Activated CD8-positive, alpha-beta memory T cell treated with anti-CD3 and anti-CD28 coated beads for 4 hours (primary cell): Measurements from ENCODE around the gene FAM219A.
"Not testable (repeated sequence)": the region's sequence is repeated elsewhere in the genome, so short reads cannot be mapped to it uniquely, and the experiment has no call there.

Source experiments
- DNase-seq, 2 donors: peaks; one replicate each; pipeline ENCODE4 v3.0.0-alpha.2; 2020; ENCODE audit warnings: low read depth in 2 of 2

FAM219A gene

DNA sequence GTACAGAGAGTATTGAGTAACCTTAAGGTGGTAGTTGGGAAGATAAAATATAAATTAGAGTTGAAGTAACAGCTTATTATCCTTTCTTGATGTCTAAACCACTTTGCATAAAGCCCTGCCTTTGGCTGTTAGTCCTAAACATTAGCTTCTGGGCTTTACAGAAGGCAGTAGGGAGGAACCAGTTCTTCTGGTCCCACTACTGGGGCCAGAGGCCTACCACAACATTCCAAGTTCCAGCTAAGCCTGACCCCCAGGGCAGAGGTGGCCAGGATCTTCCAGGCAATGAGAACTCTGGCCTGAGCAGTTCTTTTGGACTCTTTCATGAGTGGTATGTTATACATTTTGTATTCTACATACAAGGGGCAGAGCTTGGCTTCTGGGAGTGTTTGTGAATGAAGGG is 26.3 kb upstream of the FAM219A start:
- DNase-seq, result no peak

DNA sequence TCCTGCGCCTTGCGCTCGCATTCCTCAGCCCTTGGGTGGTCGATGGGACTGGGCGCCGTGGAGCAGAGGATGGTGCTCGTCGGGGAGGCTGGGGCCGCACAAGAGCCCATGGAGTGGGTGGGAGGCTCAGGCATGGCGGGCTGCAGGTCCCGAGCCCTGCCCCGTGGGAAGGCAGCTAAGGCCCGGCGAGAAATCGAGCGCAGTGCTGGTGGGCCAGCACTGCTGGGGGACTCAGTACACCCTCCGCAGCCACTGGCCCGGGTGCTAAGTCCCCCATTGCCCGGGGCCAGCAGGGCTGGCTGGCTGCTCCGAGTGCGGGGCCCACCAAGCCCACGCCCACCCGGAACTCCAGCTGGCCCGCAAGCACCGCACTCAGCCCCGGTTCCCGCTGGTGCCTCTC is 24.4 kb upstream of the FAM219A start:
- DNase-seq, result not testable (repeated sequence)

DNA sequence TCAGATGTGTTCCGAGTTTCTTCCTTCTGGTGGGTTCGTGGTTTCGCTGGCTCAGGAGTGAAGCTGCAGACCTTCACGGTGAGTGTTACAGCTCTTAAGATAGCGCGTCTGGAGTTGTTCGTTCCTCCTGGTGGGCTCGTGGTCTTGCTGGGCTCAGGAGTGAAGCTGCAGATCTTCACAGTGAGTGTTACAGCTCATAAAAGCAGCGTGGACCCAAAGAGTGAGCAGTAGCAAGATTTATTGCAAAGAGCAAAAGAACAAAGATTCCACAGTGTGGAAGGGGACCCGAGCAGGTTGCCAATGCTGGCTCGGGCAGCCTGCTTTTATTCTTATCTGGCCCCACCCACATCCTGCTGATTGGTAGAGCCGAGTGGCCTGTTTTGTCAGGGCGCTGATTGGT is 23.2 kb upstream of the FAM219A start:
- not testable (repeated sequence) for DNase-seq

DNA sequence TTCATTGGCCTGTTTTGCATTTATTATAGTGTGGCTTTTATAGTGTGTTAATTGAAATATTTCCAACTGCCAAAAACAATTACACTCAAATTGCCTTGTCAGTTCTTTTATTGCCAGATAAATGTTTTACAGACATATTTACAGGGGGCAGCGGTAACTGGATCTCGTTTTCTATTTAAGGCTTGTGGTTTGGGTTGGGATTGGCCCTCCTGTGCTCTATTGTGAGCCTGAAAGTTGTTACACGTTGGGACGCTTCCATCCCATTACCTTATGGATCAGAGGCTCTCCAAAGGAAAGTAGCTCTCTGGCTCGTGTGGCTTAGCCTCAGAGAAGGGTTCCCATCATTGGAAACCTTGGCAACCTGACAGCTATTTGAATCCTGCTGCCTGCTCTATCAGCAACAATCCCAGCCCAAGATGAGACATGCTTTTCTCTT is 21.1 kb upstream of the FAM219A start:
- DNase-seq, result no peak

DNA sequence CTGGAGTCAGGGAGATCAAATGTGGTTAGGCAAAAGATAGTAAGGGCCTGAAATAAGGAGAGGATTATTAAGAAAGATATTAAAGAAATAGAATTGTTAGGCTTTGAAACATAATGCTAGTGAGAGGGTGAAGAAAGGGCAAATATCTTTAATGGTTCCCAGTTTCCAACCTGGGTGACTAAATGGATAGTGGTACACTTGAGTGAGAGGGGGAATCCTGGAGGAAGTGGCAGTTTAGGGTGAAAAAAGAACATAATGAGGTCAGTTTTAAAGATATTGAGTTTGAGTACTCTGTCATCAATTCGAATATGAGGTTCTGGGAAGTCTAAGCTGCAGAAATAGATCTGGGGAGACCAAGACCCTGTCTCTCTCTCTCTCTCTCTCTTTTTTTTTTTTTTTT is 19.2 kb upstream of the FAM219A start:
- DNase-seq, result no peak

DNA sequence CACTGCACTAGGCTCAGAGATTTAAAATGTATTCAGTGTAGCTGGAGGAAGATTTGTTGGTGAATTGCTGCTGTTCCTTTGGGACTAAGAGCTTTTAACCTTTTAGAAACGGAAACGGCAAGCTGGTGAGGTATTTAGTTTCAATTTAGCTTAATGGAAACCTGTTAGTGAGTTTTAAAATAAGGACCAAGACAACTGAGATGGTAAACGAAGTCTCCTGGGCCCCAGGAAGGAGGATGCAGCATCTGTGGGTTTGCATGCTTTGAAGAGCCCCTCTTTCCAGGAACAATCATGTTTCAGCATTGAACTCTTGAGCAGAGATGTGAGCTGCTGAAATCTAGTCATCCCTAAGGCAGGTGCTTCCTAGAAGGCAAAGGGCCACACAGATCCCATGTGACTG is 16.7 kb upstream of the FAM219A start:
- DNase-seq, result no peak

DNA sequence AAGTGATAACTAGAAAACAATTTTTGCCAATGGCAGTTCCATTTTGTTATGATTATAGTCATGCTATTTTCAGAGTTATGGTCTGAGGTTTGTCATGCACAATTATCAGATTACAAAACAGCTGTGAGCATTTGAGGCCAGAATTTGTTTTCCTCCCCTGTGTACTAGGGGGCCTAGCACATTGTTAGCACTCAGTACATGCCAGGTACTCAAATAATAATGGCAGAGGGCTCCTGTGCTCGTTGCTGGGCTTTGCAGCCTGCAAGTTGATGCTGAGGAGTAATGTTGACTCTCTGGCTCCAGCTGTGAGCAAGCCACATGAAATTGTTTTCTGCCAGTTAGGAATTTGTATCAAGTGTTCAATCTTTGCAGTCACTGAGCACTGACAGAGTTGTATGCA is 7.1 kb upstream of the FAM219A start:
- no peak for DNase-seq

DNA sequence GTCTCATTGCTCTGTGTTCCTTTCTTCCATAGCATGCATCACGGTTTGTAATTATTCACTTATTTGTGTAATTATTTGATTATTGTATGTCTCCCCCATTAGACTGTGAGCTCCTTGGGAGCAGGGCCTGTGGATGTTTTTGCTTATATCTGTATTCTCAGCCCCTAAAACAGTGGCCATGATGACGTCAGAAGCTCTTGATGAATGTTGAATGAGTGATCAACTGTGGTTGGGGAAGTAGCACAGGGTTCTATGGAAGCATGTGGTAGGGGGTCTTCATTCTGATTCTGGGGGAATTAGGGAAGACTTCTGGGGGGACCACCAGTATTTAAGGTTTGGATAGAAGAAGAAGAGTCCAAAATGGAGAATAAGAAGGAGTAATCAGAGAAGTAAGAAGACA is 6.2 kb upstream of the FAM219A start:
- no peak for DNase-seq

DNA sequence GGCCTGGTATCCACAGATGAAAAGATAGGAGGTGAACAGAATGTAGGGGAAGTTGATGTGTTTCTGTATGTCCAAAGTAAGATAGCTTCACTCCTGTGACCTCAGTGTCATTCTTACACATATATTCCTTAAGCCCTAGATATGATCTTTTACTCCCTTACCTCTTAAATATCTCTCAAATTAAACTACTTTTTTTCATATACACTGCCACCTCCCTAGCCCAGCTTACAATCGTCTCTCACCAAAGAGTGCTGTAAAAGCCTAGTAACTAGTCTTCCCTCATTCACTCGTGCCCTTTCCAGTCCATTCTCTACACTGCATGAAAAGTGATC is 5.5 kb upstream of the FAM219A start:
- no peak for DNase-seq

DNA sequence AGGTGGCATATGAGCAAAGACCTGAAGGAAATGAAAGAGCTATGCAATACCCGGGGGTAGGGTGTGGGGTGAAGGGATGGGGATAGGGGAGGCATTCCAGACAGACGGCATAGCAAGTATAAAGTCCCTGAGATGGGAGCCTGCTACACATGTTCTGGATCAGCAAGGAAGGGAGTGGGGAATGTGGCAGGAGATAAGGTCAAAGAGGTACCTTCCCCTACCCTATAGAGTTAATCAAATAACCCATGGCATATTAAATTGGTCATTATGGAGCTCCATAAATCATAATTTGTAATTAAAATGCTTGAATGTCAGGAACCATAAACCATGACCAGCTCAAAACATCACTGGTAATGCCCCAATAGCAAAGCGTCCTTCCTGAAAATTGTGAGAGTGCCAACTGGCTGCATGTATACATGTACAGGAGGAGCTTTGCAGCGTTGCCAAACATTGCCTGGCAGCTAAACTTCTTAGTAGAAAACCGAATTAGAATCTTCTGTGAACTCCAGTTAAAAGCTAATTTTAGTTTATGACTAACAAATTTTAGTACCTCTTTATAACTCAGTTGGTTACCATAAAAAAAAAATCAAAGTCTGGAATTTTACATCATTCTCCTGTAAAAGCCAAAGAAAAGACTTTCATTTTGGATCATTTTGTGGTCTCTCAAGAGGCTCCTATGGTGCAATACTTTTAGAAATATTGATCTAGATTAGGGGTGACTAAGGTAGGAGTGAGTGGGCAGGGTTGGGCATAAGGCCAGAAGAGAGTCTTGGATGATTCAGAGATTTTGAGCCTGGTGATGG is 4.9 kb upstream of the FAM219A start:
- DNase-seq, result no peak

DNA sequence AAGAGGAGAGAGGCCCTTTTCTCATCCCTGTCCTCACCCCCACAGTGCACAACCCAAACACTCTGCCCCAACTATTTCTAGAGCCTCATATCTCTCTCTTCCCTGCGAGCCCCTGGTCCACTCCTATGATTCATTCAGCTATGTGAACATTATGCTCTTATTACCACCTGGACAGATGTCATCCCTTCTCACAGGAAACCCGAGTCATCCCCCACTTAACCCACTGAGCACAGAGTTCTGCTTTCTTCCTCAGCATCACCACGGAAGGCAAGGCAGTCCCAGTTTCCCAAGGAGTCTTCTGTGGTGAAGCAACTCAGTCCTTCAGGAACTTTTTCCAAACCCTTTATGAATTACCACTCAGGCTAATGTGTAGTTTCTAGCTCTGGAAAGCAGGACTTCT is 1.6 kb upstream of the FAM219A start:
- no peak for DNase-seq

DNA sequence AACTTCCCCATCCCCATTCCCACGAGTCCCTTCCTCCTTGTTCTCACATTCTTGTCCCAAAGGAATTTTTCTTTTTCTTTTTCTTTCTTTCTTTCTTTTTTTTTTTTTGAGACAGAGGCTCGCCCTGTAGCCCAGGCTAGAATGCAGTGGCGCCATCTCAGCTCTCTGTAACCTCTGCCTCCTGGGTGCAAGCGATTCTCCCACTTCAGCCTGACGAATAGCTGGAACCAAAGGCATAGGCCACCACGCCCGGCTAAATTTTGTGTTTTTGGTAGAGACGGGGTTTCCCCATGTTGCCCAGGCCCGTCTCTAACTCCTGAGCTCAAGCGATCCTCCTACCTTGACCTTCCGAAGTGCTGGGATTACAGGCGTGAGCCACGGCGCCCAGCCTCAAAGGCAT is 986 bp upstream of the FAM219A start:
- no peak for DNase-seq

DNA sequence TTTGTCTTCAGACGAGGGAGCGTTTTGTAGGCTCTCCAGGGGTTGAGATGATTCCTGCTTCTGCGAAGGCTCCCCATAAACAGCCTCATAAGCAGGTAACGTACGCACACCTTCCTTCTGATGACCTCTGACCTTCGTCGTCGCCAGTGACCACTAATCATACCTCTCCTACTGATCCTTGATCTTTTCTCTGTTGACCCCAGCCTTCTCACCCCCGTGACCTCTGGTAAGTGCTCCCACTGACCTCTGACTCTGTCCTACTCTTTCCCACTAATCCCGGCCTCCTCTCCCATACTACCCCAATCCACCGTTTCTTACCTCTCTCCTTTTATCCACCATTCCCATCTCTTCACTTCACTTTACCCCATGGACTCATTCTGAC is 580 bp upstream of the FAM219A start:
- no peak for DNase-seq

DNA sequence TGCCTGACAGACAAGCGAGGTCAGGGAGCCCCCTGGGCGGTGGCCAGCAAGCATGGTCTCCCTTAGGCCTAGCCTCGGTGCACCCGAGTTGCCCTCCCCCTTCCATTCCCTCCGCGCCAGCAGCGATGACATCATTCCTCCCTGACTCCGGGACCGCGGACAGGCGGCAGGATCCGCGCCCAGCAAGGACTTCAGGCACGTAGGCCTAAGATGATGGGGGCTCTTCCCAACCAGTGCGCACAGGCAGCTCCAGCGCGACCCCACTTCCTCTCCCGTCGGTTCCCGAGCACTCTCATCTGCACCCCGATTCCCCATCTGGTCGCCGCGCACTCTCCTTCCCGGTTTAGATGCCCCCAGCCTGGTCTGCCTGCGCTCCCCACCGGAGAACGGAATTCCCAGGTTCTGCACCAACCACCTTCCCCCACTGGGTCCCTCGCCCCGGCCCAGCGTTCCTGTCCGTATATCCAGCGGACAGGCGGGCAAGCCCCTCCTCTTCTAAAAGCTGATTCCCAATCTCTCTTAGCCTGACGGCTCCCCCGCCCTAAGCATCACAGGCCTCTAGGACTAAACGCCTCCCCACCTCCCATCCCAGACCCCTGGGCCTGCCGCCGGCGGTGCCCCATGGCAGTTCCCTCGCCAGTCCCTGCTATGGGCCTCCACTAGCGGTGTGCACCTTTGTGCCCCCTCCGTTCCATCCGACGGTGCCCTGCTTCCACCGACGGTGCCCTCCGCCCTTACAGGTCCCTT is 931 bp downstream of the FAM219A start:
- no peak for DNase-seq

DNA sequence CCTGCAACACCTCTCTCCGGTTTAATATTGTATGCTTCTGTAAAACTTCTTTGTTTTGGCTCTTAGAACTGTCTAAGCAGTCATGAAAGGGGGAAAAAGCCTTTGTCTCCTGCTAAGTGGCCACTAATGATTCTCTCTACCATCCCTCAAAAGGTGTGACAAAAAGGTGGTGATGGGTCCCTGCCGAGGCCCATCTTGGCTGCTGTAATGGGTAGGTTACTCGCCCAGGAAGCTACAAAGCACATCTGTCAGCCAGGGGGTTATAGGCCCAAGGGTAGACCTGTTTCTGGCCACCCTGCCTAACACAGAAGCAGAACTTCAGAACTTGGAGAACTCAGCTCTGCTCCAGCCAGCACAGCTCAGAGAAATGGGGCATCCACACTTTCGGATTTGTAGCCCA is 1.6 kb downstream of the FAM219A start:
- no peak for DNase-seq

DNA sequence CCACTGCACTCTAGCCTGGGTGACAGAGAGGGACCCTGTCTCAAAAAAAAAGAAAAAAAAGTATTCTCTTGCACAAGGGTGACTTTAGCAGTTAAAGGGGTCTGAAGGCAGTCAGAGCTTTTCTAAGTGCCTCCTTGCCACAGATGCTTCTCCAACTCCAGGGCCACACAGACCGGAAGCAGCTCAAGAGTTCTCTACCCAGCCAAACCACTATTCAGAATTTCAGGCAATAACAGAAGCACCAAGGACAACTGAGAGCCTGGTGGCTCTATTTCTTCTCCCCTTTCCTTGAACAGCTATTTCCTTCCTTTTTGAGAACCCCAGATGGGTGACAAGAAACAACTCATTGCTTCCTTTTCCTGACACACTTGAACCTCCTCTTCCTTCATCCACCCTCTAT is 2.2 kb downstream of the FAM219A start:
- DNase-seq, result no peak

DNA sequence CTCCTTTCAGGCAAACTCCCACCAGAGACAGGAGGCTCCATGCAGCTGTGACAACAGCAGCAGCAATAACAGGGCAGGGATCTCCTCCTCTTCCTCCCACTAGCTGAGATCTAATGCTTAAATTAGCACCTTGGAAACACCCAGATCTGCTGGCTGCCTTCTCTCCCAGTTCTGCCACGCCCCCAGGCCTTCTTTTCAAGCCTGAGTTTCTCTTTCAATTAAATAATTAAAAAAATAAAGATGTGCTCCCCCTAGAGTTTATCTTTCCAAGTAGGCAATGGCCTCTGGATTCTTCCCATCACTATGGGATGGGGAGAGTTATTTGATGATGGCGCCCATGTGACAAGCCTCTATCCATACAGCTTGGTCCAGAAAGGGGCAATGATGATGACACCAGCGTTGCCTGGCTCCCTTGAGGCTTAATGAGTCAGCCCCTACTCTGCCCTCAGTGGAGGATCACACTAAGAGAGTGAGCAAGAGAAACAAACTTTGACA is 3.8 kb downstream of the FAM219A start:
- no peak for DNase-seq

DNA sequence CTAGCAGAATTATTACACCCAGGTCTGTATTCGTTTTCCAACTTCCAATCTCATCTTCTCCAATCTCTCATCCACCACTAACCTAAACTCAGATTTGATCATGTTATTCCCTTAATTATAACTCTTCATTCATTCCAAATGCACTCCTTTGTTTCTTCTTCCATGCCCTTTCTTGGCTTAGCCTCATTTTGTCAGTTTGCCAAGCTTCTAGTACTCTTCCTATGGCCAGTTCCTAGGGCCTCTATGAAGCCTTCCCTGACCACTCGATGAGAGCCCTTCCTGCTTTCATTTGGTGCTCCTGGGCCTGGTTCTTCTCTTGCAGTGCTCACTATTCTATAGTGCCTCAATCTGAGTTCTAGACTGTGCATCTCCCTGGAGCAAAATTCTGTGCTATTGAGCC is 5.8 kb downstream of the FAM219A start:
- DNase-seq, result no peak

DNA sequence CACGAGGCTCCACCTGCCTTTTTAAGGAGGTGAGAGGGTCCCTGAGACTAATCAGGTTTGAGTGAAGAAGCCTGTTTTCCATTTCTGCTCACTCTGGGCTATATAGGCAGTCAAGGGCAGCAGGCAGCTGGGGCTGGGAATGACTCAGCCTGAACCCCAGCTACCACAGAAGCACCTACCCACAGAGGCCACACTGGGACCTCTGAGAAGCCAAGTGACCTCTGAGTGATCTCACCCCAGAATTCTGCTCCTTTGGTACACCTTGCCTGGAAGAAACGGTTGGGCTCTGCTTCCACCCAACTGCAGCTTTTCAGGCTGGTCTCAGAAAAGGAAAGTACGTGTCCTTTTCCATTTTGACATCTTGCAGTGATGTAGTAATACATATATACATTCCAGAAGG is 6.8 kb downstream of the FAM219A start:
- DNase-seq, result no peak

DNA sequence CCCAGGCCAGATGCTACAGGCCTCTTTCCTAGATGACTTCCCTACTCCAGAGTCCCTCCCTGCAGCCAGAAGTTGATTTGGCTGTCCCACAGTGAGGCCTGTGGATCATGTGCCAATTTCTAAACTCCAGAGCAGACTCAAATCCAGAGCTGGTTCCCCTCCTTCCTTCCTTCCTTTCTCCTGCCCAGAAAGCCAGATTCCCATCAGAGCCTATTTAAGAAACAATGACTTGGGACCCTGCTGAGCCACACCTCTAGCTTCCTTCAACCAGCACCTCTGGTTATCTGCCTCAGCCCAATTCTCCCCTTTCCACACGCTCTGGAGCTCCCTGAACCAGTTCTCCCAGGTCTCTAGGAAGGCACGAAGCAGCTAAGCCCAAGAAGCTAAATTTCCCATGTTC is 7.2 kb downstream of the FAM219A start:
- no peak for DNase-seq

DNA sequence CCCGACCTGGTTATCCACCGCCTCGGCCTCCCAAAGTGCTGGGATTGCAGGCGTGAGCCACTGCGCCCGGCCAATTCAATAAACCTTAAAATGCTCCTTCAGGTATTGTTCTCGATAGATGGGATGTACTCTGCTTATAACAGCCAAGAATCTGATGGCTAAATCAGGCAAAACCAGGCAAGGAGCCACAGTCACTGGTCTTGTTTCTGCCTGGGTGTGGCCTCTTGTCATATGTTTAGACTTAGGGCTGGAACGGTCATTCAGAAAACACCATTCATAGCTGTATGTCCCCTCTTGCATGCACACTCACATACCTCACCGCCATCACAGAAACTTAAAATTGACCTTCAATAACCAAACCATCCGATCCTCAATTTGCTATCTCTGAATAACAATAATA is 7.7 kb downstream of the FAM219A start:
- no peak for DNase-seq

DNA sequence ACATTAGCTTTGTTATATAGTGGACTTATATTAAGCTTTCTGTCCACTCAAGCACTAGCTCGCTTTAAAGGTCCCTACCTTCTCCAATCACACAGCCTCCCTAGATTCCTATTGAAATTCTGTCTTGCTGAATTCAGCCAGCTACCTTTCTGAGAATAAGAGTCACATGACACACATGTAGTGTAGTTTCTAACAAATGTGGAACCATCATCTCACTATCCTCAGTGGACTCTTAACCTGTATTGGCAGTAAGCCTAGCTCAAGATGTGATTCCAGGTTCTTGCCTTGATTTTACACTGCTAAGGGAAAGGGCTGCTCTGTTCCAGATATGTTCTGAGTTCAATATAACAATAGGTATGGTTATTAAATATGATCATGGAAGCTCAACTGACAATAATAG is 11.4 kb downstream of the FAM219A start:
- no peak for DNase-seq

DNA sequence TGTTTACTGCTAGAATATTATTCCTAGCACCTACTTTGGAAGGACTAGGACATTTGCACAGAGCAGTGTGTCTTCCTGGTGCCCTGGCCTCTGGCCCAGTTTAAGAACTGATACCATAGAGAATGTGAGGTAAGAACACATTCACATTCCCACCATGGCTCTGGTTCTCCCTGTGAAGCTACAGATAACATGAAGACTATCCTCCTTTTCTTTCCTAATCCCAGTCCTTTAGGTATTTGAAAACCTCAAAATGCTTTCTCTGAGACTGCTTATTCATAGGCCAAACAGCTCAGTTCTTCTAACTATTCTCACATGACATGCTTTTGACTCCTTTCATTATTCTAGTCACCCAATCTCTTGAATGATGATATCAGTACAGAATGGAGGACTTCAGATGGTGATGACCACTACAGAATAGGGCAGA is 11.9 kb downstream of the FAM219A start:
- no peak for DNase-seq
